ENCODE results near the gene BMP8A.
"Not testable (repeated sequence)": the region's sequence is repeated elsewhere in the genome, so short reads cannot be mapped to it uniquely, and the experiment has no call there.

- TF ChIP-seq CTCF (IDR thresholded peaks at IDR 0.05; ENCODE audit: insufficient read depth, low read length, poor library complexity, severe bottlenecking); EZH2phosphoT487 (conservative IDR thresholded peaks at IDR 0.05; ENCODE audit: low read length): not testable (repeated sequence)
Observed at GRCh38 chr1:39522221-39522620, 30.8 kb downstream of the BMP8A start.
